DMS79 treated with DMSO at 0.1 percent for 48 hours (cell line): ENCODE data around the gene SET.
"Not testable (repeated sequence)": the region's sequence is repeated elsewhere in the genome, so short reads cannot be mapped to it uniquely, and the experiment has no call there.

Source experiments
- DNase-seq: peaks from one replicate; lab custom pipeline; 2025; lab: John Stamatoyannopoulos, UW

Gene SET, protein sequence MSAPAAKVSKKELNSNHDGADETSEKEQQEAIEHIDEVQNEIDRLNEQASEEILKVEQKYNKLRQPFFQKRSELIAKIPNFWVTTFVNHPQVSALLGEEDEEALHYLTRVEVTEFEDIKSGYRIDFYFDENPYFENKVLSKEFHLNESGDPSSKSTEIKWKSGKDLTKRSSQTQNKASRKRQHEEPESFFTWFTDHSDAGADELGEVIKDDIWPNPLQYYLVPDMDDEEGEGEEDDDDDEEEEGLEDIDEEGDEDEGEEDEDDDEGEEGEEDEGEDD

DNA sequence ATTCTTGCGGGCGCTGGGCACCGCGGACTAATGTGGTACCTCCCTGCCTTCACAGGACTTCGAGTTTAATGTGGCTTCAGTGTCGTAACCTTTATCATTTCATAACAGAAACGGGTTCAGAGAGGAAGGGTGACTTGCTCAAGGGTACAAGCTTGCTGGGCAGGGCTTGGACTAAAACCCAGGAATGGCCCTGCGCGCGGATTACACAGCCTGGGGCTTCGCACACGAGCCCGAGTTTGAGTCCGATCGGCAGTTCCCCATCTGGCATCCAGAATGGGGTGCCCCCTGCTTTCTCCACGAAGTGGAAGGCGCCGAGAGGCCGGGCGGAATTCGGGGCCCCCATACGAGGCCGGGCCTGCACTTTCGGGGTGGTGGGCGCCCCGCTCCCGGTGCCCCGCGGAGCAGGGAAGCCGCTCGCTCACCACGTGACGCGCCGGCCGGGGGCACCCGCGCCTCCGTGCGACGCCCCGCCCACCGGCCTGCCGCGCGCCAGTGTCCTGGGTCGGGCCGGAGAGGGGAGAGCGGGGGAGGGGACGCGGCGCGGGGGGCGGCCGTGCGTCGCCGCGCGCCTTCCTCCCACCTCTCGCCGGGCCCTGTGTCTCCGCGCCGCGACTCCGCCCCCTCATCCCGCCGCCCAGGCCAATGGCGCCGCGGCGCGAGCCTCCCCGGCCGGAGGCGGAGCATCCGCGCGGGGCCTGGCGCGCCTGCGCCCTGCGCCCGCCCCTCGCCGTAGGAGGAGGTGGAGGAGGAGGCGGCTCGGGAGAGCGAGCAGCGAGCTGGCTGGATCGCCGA lies at the start of gene SET:
Gene SET (plus strand): TSS at position 722 of the 792 bp plus-strand sequence. CDS start 361 bp downstream, outside the sequence.
- DNase-seq: peak; percentile 92

DNA sequence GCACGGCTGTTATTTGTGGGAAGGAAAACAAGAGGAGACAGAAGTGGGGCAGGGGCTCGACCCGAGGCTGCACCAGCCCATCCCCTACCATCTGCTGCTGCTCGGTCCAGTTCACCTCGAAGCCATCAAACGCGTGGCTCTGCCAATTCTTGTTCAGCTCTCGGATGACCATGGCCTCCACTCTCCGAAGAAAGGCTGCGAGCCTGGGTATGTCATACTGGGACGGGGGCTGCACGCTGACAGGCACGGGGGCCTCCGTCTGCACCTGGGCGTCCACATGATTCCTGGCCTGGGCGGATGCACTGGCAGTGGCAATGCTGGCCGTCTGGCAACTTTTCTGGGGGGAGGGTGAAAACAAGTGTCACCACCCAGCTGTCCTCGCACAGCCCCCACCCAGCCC lies 48.4 kb upstream of the SET start:
- DNase-seq: no peak

DNA sequence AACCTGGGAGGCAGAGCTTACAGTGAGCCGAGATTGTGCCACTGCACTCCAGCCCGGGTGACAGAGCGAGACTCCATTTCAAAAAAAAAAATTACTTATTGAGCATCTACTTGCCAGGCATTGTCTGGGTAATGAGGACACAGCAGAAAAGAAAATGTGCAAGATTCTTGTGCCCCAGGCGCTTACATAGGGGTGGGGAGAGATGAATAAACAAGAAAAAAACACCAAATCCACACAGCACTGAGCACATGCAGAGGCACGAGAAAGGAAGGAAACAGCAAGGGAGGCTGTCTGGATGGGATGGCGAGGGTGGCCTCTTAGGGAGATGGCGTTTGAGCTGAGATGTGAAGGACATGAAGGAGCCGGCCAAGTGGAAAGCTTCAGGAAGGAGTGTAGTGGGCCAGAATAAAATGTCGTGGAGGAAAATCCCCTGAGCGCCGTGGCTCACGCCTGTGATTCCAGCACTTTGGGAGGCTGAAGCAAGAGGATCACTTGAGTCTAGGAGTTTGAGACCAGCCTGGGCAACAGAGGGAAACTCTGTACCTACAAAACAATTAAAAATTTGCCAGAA lies 46.3 kb upstream of the SET start:
- no peak for DNase-seq

DNA sequence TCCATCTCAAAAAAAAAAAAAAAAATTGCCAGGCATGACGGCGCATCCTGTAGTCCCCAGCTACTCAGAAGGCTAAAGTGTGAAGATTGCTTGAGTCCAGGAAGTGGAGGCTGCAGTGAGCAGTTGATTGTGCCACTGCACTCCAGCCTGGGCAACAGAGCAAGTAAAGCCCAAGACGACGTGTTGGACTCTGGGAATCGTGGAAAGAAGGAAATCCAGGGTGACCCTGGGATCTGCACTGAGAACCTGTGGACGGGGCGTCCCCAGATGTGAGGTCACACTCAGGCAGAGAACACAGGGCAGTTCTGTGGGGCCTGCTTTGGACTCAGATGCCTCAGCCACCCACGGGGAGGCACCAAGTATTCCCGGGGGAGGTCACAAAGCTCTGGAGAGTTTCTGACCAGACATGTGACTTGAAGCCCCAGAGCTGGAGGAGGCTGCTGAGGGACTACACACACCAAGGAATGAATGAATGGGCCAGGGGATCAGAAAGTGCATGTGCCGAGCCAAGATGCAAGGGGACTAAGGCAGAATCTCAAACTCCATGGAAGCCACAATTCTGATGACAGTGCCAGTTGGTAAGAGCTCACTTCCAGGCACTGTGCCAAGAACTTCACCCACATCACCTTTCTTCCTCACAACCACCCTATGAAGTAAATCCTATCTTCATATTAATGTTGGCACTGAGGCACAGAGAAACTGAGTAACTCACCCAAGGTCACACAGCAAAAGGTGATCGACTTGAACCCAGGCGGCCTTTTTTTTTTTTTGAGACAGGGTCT lies 45.3 kb upstream of the SET start:
- peak; percentile 7 for DNase-seq

DNA sequence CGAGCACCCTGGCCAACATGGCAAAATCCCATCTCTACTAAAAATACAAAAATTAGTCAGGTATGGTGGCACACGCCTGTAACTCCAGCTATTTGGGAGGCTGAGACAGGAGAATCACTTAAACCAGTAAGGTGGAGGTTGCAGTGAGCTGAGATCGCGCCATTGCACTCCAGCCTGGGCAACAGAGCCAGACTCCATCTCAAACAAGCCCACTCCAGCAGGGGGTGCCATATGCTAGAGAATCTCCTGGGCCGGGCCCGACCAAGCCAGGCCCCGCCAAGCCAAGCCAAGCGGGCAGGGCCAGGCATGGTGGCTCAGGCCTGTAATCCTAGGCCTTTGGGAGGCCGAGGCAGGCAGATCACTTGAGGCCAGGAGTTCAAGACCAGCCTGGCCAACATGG lies 40.8 kb upstream of the SET start:
- not testable (repeated sequence) for DNase-seq

DNA sequence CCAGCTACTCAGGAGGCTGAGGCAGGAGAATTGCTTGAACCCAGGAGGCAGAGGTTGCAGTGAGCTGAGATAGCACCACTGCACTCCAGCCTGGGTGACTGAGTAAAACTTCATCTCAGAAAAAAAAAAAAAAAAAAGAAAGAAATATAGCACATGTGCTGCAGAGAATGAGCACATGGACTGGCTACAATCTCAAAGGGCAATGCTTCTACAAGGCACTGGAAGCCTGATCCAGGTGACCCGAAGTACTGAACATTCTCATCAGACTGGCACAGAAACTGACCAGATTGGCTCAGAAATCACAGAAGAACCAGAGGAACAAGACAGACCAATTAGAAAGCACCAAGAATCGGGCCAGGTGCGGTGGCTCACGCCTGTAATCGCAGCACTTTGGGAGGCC lies 37.2 kb upstream of the SET start:
- DNase-seq: no peak

DNA sequence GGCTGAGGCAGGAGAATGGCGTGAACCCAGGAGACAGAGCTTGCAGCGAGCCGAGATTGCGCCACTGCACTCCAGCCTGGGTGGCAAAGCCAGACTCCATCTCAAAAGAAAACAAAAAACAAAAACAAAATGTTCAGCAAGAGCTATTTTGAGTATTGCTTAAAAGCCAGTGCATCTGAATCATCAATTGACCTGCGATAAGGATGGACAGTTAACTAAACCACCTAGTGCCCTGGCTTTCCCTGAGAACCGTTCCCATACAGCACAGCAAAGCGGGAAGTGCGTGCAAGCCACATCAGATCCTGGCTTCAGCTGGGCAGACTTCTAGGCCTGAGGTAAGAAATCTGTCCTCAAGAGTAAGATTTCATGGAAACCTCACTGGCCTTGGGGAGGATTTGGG lies 35.1 kb upstream of the SET start:
- no peak for DNase-seq

DNA sequence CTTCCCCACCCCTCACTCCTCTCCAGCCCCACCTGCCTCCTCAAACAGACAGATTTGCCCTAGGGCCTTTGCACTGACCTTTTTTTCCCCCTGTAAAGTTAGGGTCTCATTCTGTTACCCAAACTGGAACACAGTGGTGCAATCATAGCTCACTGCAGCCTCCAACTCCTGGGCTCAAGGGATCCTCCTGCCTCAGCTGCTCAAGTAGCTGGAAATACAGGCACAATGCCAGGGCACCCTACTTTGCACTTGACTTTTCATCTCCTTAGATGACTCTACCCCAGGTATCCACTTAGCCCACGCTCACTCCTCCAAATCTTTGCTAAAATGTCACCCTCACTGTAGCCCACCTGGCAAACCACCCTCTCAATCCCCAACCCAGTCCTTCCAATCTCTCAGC lies 34.5 kb upstream of the SET start:
- DNase-seq: peak; percentile 18

DNA sequence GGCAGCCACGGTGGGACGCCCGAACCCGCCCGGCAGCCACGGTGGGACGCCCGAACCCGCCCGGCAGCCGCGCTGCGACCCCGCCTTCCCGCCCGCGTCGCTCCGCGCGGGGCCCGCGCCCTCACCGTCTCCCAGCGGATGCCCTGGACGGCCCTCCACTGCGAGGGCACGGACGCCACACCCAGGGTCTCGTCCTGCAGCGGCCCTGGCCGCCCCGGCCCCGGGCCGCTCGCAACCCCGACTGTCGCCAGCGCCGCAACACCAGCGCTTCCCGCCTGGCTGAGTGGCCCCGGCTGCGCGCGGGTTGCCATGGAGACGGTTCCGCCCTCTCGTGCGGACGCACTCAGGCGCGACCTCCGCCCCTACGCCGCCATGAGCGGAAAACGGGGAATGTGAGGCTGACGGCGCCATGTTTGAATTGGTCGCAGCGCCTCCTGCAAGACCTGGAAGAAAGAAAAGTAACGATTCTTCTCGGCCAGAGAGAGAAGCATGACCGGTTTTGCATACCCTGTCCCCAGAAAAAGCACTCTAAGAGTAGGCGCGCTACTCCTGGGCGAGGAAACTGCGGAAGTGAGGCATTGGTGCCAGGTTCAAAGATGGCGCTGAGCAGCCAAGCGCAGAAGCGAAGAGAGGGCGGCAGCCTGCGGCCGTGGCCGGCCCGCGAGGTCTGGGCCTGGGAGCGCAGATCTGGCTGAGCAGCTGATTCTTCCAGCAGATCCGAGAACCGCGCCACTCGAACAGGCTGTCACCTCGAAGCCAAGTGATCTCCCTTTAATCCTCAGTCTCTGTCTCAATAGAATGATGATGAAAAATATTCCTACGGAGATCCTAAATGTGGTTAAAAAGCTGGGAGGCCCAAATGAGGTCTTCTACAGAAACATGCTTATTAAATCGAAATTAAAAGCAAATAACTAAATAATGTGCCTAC lies 32.3 kb upstream of the SET start, which contains the start of gene DYNC2I2:
Gene DYNC2I2 (minus strand): TSS at position 432 of the 928 bp plus-strand sequence. CDS start 121 bp downstream, at position 311.
- peak; percentile 95 for DNase-seq

DNA sequence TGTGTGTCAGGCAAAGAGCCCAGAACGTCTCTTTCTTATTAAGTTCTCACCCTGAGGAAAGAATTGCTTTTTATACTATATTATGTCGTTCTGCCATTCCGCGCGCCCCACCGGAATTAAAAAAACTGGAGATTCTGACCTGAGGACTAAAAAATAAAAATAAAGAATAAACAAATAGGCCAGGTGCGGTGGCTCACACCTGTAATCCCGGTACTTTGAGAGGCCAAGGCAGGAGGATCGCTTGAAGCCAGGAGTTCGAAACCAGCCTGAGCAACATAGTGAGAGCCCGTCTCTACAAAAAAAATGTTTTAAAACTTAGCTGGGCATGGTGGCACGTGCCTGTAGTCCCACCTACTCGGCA lies 31.7 kb upstream of the SET start:
- DNase-seq: no peak

DNA sequence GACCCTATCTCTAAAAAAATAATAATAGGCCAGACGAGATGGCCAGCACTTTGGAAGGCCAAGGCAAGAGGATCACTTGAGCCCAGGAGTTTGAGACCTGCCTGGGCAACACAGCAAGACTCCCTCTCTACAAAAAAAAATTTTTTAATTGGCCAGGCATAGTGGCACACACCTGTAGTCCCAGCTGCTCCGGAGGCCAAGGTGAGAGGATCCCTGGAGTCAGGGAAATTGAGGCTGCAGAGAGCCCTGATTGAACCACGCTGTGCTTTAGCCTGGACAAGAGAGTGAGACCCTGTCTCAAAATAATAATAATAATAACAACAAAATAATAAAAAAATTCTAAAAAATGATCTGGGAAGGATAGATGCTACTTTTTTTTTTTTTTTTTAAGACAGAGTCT lies 31.2 kb upstream of the SET start:
- DNase-seq: no peak

DNA sequence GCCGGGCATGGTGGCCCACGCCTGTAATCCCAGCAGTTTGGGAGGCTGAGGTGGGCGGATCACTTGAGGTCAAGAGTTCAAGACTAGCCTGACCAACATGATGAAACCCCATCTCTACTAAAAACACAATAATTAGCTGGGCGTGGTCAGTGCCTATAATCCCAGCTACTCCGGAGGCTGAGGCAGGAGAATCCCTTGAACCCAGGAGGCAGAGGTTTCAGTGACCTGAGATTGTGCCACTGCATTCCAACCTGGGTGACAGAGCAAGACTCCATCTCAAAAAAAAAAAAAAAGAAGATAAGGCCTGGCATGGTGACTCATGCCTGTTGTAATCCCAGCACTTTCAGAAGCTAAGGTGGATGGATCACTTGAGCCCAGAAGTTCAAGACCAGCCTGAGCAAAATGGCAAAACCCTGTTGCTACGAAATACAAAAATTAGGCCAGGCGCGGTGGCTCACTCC lies 22.5 kb upstream of the SET start:
- DNase-seq: not testable (repeated sequence)

DNA sequence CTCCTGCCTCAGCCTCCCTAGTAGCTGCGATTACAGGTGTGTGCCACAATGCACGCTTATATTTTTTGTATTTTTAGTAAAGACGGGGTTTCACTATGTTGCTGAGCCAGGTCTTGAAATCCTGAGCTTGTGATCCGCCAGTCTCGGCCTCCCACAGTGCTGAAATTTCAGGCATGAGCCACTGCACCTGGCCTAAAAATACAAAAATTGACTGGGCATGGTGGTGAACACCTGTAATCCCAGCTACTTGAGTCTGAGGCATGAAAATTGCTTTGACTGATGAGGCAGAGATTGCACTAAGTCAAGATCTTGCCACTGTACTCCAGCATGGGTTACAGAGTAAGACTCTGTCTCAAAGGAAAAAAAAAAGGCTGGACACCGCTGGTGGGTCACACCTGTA lies 19.2 kb upstream of the SET start:
- no peak for DNase-seq

DNA sequence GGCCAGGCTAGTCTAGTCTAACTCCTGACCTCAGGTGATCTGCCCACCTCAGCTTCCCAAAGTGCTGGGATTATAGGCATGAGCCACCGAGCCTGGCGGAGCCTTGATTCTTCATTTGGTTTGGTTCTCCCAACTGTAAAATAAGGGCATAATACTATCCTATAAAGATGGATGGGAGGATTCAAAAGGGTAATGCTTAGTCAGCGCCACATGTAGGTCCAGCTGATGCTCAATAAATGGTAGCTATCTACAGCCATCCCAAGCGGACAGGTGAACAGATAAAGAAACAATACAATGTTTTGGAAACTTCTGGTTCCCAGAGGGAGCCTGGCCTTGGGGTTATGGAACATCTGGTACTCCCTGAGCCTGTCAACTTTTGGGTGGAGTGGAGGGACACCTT lies 13.6 kb upstream of the SET start:
- no peak for DNase-seq

DNA sequence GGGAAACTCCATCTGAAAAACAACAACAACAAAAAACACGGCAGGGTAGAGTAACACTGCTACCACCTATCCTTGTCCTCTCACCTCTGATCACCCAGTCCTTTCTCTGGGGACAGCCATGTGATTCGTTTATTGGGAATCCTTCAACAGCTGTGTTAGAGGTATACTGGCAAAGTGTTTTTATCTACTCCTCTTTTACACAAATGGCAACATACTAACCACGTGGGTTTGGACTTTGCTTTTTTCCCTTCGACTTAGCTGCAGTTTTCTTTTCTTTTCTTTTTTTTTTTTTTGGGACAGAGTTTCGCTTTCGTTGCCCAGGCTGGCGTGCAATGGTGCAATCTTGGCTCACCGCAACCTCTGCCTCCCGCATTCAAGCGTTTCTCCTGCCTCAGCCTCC lies 11.2 kb upstream of the SET start:
- no peak for DNase-seq

DNA sequence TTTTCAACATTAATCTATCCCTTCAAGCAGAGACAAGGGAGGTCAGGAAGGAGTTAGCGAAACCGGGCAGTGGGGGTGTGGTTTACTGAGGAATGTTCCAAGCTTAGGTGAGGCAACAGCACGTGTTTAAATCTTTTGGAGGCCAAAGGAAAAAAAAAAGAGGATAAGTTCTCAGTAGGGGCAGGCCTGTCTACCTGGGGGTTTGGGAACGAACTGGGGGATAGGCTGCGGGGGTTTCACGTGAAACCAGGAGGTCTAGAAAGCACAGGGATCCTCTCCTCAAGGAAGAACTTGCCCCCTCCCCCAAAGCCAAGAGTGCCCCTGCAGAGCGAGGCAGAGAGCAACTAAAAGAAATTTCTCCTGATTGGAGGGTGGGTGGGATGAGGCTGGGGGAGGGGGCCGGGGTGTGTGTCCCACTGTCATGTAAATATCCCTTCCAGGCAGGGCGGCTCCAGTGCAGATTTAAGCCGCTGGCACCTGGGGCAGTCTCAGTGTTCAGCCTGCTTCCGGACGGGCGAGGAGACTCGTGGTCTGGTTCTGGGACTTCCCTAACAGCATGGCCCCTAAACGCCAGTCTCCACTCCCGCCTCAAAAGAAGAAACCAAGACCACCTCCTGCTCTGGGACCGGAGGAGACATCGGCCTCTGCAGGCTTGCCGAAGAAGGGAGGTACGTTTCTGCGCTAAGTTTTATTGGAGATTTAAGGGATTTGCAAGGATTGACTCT lies 5.5 kb upstream of the SET start:
- peak; percentile 35 for DNase-seq

DNA sequence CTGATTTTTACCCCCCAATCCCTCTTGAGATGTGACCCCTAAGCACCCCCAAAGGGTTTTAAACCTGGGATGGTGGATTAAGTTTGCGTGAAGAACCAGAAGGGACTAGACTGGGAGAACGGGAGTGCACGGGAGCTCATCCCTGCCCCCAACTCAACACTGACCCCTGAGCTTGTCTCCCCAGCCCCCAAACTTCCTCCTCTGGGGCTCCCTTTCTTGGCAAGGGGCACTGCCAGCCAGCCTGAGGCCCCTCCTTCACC lies 5.0 kb upstream of the SET start:
- DNase-seq: no peak

DNA sequence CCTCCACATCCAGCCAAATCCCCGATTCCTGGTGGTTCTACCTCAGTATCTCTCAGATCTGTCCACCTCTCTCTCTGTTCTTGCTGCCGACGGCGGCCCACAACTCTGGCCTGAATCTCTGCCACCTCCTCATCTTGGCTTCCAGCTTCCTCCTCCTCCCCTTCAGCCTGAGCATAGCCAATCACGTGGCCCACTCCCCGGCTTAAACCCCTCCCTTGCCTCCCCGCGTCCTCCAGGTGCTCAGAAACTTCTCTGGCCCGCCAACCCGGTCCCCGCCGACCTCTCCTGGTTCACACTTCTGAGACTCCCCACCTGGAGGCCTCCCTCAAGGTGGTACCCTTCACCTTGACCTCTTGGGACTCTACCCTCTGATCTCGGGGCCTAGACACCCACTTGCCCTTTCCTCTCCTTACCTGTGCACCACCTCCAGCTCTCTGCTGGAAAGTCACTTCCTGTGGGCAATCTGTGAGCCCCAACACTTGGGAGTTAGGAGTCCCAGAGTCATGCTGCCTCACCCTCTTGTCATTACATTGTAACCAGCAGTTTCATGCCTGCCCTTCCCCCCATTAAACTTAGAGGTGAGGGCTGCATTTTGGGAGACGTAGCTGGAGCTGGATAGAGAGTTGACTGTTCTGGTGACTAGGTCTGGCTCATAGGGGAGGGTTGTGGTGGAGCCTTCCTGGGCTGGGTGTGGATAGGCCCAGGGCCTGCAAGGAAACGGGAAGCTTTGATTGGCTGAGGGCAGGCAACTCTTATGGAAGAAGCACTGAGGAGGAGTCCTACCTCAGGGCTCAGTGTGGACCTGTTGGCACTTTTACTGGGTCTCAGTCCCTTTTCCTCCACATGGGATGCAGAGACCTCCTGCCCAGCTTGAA lies 4.5 kb upstream of the SET start:
- DNase-seq: peak; percentile 83

DNA sequence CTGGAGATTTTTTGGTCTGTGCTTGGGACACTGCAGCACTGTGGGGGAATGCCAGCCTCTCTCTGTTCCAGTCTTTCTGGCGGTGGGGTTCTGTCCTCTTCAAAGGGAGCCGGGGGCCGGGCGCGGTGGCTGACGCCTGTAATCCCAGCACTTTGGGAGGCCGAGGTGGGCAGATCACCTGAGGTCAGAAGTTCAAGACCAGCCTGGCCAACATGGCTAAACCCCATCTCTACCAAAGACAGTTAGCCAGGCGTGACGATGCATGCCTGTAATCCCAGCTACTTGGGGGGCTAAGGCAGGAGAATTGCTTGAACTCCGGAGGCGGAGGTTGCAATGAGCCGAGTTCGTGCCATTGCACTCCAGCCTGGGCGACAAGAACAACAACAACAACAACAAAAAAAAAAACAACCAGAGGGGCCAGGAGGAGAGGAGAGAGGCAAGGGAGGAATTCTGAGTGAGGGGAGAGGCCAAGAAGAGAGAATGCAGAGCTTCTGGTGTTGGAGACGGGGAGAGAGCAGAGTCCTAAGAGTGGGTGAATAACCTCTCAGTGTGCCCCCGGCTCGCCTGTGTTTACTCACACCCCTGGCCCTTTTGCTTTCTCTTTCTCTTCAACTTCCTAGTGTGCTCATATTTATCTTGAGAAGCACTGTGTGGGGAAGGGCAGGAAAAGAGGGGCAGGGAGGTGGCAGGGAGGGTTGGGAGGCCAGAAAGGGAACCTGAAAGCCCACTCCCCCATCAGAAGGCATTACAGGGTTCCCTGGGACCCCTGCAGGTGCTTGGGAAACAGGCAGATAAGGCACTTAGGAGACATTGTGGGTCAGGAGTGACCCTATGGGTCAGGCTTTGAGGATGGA lies 3.2 kb upstream of the SET start:
- DNase-seq: no peak
